WTC11 (cell line): ENCODE measurements around the gene GPR148. TPM values are rescaled to one million over a fixed set of nuclear protein-coding genes. Genes with fewer than 3 reads are reported as not detected.

Source experiments
- ATAC-seq: fragments of 200-7000 bp; cut with Tn5 transposase; 2 replicates; pipeline ENCODE4 v1.10.0; 2021; ENCODE audit warnings: mild to moderate bottlenecking, moderate library complexity
- CTCF ChIA-PET: fragments of 300-600 bp; sonication (Branson Sonifier 250); formaldehyde crosslinking; loops from one replicate; lab custom pipeline; 2021; ENCODE audit warnings: antibody characterized with exemption; lab: Charles Lee
- POLR2A ChIA-PET: fragments of 350-600 bp; sonication (Branson Sonifier 250); formaldehyde crosslinking; loops from one replicate; lab custom pipeline; 2021; ENCODE audit warnings: antibody characterized with exemption; lab: Charles Lee
- DNase-seq: peaks from one replicate; pipeline ENCODE4 v3.0.0; 2021; ENCODE audit warnings: low spot score
- H3K27ac Mint-ChIP-seq: 2 replicates; pipeline ENCODE4 v1.8.0; 2021; ENCODE audit warnings: mixed read lengths
- H3K27me3 Mint-ChIP-seq: 2 replicates; pipeline ENCODE4 v1.8.0; 2021; ENCODE audit warnings: low read depth, mild to moderate bottlenecking, moderate library complexity, mixed read lengths
- H3K36me3 Mint-ChIP-seq: 2 replicates; pipeline ENCODE4 v1.8.0; 2021; ENCODE audit warnings: mixed read lengths
- H3K4me1 Mint-ChIP-seq: 2 replicates; pipeline ENCODE4 v1.8.0; 2022; ENCODE audit warnings: mixed read lengths
- H3K4me3 Mint-ChIP-seq: 2 replicates; pipeline ENCODE4 v1.8.0; 2021; ENCODE audit warnings: mild to moderate bottlenecking, moderate library complexity, mixed read lengths
- H3K9me3 Mint-ChIP-seq: 2 replicates; pipeline ENCODE4 v1.8.0; 2021; ENCODE audit warnings: mixed read lengths
- CBFB ChIP-seq: sonication (generic); formaldehyde crosslinking; IDR thresholded peaks from 2 replicates; pipeline ENCODE4 v1.8.1; 2022; ENCODE audit warnings: mild to moderate bottlenecking, low read depth, missing genetic modification reagents
- ELF4 ChIP-seq: sonication (generic); formaldehyde crosslinking; IDR thresholded peaks from 2 replicates; pipeline ENCODE4 v1.8.1; 2022; ENCODE audit warnings: low read depth, mild to moderate bottlenecking, moderate library complexity, missing genetic modification reagents
- NR2C2 ChIP-seq: sonication (generic); formaldehyde crosslinking; IDR thresholded peaks from 2 replicates; pipeline ENCODE4 v1.8.0; 2022; ENCODE audit warnings: mild to moderate bottlenecking, missing genetic modification reagents
- ZNF219 ChIP-seq: sonication (generic); formaldehyde crosslinking; IDR thresholded peaks from 2 replicates; pipeline ENCODE4 v1.8.0; 2023; ENCODE audit warnings: missing genetic modification reagents, mild to moderate bottlenecking, borderline replicate concordance
- total RNA-seq: library from RNA; stranded (reverse); gene quantifications from 3 replicates; pipeline ENCODE4 v1.2.3, GENCODE V29; 2021
- TF ChIP-seq, protein P1 (sequence below): sonication (generic); formaldehyde crosslinking; IDR thresholded peaks from 2 replicates; pipeline ENCODE4 v1.8.1; 2023; ENCODE audit warnings: mild to moderate bottlenecking, missing genetic modification reagents
- TF ChIP-seq, protein P2 (sequence below): fragments of 250-450 bp; sonication (Bioruptor Pico); IDR thresholded peaks from 2 replicates; pipeline ENCODE4 v1.8.0; 2021; ENCODE audit warnings: mild to moderate bottlenecking
- TF ChIP-seq, protein P3 (sequence below): fragments of 250-450 bp; sonication (Bioruptor Pico); IDR thresholded peaks from 2 replicates; pipeline ENCODE4 v1.9.0; 2021; ENCODE audit warnings: mild to moderate bottlenecking
- TF ChIP-seq, protein P4 (sequence below): fragments of 200-600 bp; IDR thresholded peaks from 2 replicates; pipeline ENCODE4 v1.8.0; 2022; ENCODE audit warnings: antibody characterized with exemption
- TF ChIP-seq, protein P5 (sequence below): sonication (generic); formaldehyde crosslinking; IDR thresholded peaks from 2 replicates; pipeline ENCODE4 v1.8.0; 2023; ENCODE audit warnings: mild to moderate bottlenecking, missing genetic modification reagents

The GPR148 gene
- total RNA-seq, 1 experiment from 2014 or later = not detected

DNA sequence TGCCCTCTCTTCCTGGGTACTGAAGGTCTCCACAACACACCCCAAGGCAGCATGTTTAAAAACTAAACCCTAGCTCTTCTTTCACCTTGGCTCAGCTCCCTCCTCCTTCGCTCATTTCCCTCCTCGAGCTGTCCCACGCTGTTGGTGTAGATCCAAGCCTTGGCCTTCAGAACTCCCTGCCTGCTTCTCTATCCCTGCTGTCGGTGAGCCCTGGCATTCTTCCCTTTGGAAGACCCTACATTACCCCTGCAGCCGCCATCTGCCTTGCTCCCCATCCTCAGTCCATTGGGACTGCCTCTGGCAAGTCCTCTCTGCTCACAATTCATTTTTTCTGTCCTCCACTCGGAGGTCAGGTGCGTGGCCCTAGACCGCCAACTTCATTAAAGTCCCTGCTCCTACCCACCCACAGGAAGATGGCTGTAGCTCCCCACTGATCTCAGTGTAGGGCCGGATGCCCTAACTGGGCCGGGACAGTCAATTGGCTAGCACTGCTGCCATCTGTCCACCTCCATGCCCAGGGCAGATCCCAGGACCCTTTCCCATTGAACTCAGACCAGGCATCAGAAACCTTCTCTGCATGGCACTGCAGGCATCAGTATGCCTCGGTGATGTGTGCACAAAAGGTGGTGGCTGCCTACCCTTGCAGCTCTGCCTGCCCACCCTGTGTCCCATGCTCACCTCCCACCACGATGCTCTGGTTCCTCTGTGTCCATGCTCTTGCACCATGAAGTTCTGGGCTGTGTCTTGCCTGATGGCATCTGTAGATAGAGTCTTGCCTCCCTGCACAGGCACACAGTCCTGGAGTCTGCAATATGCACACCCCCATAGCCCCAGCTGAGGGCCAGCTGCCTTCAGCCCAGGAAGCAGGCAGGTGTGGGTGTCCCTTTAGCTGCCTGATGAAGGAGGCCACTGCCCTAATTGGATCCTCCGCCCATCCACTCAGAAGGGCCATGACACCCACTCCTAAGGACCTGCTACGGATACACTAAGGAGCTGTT is 32.2 kb downstream of the GPR148 start:
- ChIA-PET CTCF (interaction anchor here (1.1 kb wide), 1 partner anchor 36 kb away, joined by 6 read pairs; no protein-coding TSS in a partner anchor), POLR2A (no interaction called here)
- no peak overlapping the region for H3K27ac Mint-ChIP-seq
- no peak for TF ChIP-seq NR2C2 (CRISPR knock-in tag)
- H3K4me3 Mint-ChIP-seq = no peak overlapping the region
- no peak for ATAC-seq
- H3K4me1 Mint-ChIP-seq = peaks cover 10% of the 10 kb centered on the region
- H3K9me3 Mint-ChIP-seq = no peaks in the 10 kb centered on the region
- DNase-seq = no peak
- no peaks in the 10 kb centered on the region for H3K36me3 Mint-ChIP-seq
- H3K27me3 Mint-ChIP-seq = peaks cover 21% of the 10 kb centered on the region

DNA sequence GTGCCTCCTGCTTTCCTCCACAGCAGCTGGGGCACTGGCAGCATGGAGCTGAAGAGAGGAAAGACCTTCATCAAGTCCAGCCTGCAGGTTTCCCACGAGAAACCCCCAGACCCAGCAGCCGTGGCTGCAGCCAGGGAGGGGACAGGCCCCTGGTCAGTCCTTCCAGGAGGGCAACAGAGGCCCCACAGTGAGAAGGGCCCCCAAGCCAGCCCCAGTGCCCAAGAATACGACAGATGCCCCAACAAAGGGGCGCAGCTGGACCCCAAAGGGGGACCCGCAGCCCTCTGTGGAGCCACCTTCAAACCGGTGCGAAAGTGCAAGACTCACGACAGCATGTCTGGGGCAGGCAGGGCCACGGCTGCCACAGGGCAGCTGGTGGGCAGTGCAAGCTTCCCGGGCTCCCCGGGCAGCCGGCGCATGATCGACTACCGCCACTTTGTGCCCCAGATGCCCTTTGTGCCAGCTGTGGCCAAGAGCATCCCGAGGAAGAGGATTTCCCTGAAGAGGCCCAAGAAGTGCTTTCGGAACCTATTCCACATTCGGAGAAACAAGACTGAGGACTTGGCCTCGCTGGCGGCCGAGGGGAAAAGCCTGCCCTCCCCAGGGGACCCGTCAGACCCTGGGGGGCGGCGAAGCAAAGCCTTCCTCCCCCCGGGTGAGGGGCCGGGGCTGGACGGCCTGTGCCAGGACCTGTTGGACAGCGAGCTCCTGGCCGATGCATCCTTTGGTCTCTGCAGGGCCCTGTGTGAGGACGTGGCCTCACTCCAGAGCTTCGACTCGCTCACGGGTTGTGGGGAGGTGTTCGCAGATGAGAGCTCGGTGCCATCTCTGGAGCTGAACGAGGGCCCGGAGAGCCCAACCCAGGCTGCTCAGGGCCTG is 33.4 kb downstream of the GPR148 start:
- no peaks in the 10 kb centered on the region for H3K9me3 Mint-ChIP-seq
- no peaks in the 10 kb centered on the region for H3K36me3 Mint-ChIP-seq
- DNase-seq (no peak), ATAC-seq (no peak)
- ChIA-PET CTCF (interaction anchor here (1.0 to 1.3 kb wide), 4 partner anchors 35 to 202 kb away, joined by 3 to 4 read pairs (median 4); no protein-coding TSS in a partner anchor), POLR2A (no interaction called here)
- TF ChIP-seq, protein P1, sequence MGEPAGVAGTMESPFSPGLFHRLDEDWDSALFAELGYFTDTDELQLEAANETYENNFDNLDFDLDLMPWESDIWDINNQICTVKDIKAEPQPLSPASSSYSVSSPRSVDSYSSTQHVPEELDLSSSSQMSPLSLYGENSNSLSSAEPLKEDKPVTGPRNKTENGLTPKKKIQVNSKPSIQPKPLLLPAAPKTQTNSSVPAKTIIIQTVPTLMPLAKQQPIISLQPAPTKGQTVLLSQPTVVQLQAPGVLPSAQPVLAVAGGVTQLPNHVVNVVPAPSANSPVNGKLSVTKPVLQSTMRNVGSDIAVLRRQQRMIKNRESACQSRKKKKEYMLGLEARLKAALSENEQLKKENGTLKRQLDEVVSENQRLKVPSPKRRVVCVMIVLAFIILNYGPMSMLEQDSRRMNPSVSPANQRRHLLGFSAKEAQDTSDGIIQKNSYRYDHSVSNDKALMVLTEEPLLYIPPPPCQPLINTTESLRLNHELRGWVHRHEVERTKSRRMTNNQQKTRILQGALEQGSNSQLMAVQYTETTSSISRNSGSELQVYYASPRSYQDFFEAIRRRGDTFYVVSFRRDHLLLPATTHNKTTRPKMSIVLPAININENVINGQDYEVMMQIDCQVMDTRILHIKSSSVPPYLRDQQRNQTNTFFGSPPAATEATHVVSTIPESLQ (CRISPR knock-in tag) = no peak
- TF ChIP-seq ZNF219 (CRISPR knock-in tag) = no peak
- TF ChIP-seq, protein P2, sequence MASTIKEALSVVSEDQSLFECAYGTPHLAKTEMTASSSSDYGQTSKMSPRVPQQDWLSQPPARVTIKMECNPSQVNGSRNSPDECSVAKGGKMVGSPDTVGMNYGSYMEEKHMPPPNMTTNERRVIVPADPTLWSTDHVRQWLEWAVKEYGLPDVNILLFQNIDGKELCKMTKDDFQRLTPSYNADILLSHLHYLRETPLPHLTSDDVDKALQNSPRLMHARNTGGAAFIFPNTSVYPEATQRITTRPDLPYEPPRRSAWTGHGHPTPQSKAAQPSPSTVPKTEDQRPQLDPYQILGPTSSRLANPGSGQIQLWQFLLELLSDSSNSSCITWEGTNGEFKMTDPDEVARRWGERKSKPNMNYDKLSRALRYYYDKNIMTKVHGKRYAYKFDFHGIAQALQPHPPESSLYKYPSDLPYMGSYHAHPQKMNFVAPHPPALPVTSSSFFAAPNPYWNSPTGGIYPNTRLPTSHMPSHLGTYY (CRISPR knock-in tag) = no peak
- peaks cover 3% of the 10 kb centered on the region for H3K4me1 Mint-ChIP-seq
- no peak overlapping the region for H3K27ac Mint-ChIP-seq
- H3K27me3 Mint-ChIP-seq = peaks cover 14% of the 10 kb centered on the region
- H3K4me3 Mint-ChIP-seq = no peak overlapping the region

DNA sequence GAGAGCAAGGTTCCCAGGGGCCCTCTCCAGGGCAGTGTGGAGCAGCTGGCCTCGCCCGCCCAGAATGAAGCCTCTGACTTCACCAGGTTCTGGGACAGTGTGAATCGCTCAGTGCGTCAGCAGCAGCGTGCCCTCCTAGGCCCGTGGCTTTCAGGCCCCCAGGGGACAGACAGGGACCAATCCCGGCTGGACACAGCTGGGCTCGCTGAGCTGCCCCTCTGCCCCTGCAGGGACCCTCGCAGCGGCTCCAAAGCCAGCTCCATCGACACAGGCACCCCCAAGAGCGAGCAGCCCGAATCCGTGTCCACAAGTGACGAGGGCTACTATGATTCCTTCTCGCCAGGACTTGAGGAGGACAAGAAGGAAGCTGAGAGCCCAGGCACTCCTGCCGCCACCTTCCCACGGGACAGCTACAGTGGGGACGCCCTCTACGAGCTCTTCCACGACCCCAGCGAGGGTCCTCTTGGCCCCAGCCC is 34.1 kb downstream of the GPR148 start:
- no peak overlapping the region for H3K4me3 Mint-ChIP-seq
- TF ChIP-seq CBFB (CRISPR knock-in tag) = no peak
- TF ChIP-seq, protein P3, sequence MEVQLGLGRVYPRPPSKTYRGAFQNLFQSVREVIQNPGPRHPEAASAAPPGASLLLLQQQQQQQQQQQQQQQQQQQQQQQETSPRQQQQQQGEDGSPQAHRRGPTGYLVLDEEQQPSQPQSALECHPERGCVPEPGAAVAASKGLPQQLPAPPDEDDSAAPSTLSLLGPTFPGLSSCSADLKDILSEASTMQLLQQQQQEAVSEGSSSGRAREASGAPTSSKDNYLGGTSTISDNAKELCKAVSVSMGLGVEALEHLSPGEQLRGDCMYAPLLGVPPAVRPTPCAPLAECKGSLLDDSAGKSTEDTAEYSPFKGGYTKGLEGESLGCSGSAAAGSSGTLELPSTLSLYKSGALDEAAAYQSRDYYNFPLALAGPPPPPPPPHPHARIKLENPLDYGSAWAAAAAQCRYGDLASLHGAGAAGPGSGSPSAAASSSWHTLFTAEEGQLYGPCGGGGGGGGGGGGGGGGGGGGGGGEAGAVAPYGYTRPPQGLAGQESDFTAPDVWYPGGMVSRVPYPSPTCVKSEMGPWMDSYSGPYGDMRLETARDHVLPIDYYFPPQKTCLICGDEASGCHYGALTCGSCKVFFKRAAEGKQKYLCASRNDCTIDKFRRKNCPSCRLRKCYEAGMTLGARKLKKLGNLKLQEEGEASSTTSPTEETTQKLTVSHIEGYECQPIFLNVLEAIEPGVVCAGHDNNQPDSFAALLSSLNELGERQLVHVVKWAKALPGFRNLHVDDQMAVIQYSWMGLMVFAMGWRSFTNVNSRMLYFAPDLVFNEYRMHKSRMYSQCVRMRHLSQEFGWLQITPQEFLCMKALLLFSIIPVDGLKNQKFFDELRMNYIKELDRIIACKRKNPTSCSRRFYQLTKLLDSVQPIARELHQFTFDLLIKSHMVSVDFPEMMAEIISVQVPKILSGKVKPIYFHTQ (CRISPR knock-in tag) = no peak
- TF ChIP-seq ELF4 (CRISPR knock-in tag) = no peak
- TF ChIP-seq, all 79 proteins: peak for 0
- Mint-ChIP-seq H3K36me3 (no peaks in the 10 kb centered on the region), H3K9me3 (no peaks in the 10 kb centered on the region), H3K27me3 (peaks cover 7% of the 10 kb centered on the region), H3K4me1 (no peaks in the 10 kb centered on the region), H3K27ac (no peak overlapping the region)
- ChIA-PET POLR2A (no interaction called here), CTCF (interaction anchor here (0.9 to 1.3 kb wide), 5 partner anchors 35 to 202 kb away, joined by 3 to 4 read pairs (median 3); no protein-coding TSS in a partner anchor)
- no peak for DNase-seq
- ATAC-seq = no peak

DNA sequence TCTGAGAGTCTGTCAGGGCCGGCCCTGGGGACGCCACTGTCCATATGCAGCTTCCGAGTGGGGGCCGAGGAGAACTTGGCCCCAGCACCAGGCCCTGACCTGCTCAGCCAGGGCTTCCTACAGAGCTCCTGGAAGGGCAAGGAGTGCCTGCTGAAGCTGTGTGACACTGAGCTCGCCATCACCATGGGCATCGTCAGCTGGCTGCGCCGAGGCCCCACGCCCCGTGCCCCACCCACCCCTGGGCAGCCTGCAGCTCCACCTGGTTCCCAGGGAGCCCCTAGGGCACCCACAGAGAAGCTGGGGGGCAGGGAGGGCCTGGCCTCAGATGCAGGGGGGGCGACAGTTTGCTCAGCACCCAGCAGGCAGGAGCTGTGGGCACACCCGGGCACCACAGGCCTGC is 34.5 kb downstream of the GPR148 start:
- no peaks in the 10 kb centered on the region for H3K4me1 Mint-ChIP-seq
- no peak overlapping the region for H3K4me3 Mint-ChIP-seq
- ChIA-PET CTCF (interaction anchor here (0.9 to 1.3 kb wide), 5 partner anchors 34 to 201 kb away, joined by 3 to 4 read pairs (median 3); no protein-coding TSS in a partner anchor), POLR2A (no interaction called here)
- no peaks in the 10 kb centered on the region for H3K9me3 Mint-ChIP-seq
- no peak overlapping the region for H3K27ac Mint-ChIP-seq
- H3K27me3 Mint-ChIP-seq = peaks cover 2% of the 10 kb centered on the region
- ATAC-seq (no peak), DNase-seq (no peak)
- H3K36me3 Mint-ChIP-seq = no peaks in the 10 kb centered on the region
- TF ChIP-seq, protein P1 (CRISPR knock-in tag) = no peak
- TF ChIP-seq, protein P4, sequence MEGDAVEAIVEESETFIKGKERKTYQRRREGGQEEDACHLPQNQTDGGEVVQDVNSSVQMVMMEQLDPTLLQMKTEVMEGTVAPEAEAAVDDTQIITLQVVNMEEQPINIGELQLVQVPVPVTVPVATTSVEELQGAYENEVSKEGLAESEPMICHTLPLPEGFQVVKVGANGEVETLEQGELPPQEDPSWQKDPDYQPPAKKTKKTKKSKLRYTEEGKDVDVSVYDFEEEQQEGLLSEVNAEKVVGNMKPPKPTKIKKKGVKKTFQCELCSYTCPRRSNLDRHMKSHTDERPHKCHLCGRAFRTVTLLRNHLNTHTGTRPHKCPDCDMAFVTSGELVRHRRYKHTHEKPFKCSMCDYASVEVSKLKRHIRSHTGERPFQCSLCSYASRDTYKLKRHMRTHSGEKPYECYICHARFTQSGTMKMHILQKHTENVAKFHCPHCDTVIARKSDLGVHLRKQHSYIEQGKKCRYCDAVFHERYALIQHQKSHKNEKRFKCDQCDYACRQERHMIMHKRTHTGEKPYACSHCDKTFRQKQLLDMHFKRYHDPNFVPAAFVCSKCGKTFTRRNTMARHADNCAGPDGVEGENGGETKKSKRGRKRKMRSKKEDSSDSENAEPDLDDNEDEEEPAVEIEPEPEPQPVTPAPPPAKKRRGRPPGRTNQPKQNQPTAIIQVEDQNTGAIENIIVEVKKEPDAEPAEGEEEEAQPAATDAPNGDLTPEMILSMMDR = no peak
- TF ChIP-seq, protein P5, sequence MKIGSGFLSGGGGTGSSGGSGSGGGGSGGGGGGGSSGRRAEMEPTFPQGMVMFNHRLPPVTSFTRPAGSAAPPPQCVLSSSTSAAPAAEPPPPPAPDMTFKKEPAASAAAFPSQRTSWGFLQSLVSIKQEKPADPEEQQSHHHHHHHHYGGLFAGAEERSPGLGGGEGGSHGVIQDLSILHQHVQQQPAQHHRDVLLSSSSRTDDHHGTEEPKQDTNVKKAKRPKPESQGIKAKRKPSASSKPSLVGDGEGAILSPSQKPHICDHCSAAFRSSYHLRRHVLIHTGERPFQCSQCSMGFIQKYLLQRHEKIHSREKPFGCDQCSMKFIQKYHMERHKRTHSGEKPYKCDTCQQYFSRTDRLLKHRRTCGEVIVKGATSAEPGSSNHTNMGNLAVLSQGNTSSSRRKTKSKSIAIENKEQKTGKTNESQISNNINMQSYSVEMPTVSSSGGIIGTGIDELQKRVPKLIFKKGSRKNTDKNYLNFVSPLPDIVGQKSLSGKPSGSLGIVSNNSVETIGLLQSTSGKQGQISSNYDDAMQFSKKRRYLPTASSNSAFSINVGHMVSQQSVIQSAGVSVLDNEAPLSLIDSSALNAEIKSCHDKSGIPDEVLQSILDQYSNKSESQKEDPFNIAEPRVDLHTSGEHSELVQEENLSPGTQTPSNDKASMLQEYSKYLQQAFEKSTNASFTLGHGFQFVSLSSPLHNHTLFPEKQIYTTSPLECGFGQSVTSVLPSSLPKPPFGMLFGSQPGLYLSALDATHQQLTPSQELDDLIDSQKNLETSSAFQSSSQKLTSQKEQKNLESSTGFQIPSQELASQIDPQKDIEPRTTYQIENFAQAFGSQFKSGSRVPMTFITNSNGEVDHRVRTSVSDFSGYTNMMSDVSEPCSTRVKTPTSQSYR (CRISPR knock-in tag) = no peak
